Testis (tissue), 2 donors: ENCODE results near the gene PDE6B.

Source experiments
- CTCF ChIP-seq, 3 experiments: fragments of 450-650 bp in 2 of 3; fragments of 200-600 bp in 1 of 3; sonication (generic) in 1 of 3; IDR thresholded peaks; one replicate each; pipeline ENCODE4 v1.5.1; 2016 to 2019; ENCODE audit warnings: antibody characterized with exemption in 3 of 3, mild to moderate bottlenecking in 2 of 3, moderate library complexity in 1 of 3
- POLR2A ChIP-seq: fragments of 450-650 bp; IDR thresholded peaks from one replicate; pipeline ENCODE4 v1.6.1; 2017; ENCODE audit warnings: antibody characterized with exemption, mild to moderate bottlenecking, moderate library complexity

- TF ChIP-seq CTCF (IDR thresholded peaks at IDR 0.05) = no peak
- no peak for TF ChIP-seq POLR2A
These were observed 77.3 kb downstream of the PDE6B start for GRCh38 chr4:702618-703048.
